ENCODE measurements around the gene ABHD15. TPM values are rescaled to one million over a fixed set of nuclear protein-coding genes. Genes with fewer than 3 reads are reported as not detected.
A peak's percentile ranks its signal among the peaks of the same experiment; 100 is the strongest.

ABHD15 gene
- total and polyA plus RNA-seq, 2 donors (not counting 3 experiments of a cell fraction or from before 2014, with no cell fraction given) = 3.8 to 5.6 TPM

GRCh38 chr17:29591146-29591736 lies 24.4 kb upstream of the ABHD15 start:
- Histone ChIP-seq H3K27ac (ENCODE audit: insufficient read depth, low read depth, low read length) (peak overlapping the region; percentile 37), H3K27me3 (ENCODE audit: control insufficient read depth in 2 of 2, insufficient read depth in 2 of 2, low read length in 2 of 2) (no peaks in the 10 kb centered on the region), H3K79me2 (ENCODE audit: control insufficient read depth, insufficient read depth, low read length) (peaks cover 38% of the 10 kb centered on the region), H2AFZ (ENCODE audit: low read depth, low read length) (peak overlapping the region; percentile 76), H3K4me3 (replicated peaks in 1 of 3; ENCODE audit: insufficient read depth in 1 of 3, low read depth in 1 of 3, low read length in 3 of 3) (peak overlapping the region in 2 of 3 experiments; percentile 21 to 28), H4K20me1 (replicated peaks; ENCODE audit: control insufficient read depth, extremely low read depth, insufficient read depth, low read length) (no peaks in the 10 kb centered on the region), H3K36me3 (ENCODE audit: control insufficient read depth in 2 of 2, extremely low read depth in 1 of 2, insufficient read depth in 2 of 2, low read length in 2 of 2) (no peaks in the 10 kb centered on the region), H3K9me1 (replicated peaks; ENCODE audit: control insufficient read depth, extremely low read depth, insufficient read depth, low read length) (no peaks in the 10 kb centered on the region), H3K4me1 (ENCODE audit: control insufficient read depth, extremely low read depth, insufficient read depth, low read length) (peaks cover 61% of the 10 kb centered on the region), H3K9ac (replicated peaks; ENCODE audit: extremely low read depth, insufficient read depth, low read length) (peak overlapping the region; percentile 50), H3K4me2 (ENCODE audit: insufficient read depth, low read length) (peak overlapping the region; percentile 53), H3K9me3 (replicated peaks; ENCODE audit: control insufficient read depth, insufficient read depth, low read length) (no peaks in the 10 kb centered on the region)
- no peak for TF ChIP-seq POLR2AphosphoS5 (IDR thresholded peaks at IDR 0.05; ENCODE audit: insufficient read depth, low read depth, low read length)
- TF ChIP-seq GATA2 (IDR thresholded peaks at IDR 0.05; ENCODE audit: insufficient read depth, insufficient read length, low read depth, low read length) = no peak
- no peak for TF ChIP-seq POLR2A (IDR thresholded peaks at IDR 0.05; ENCODE audit: low read depth, low read length)
- peak; percentile 43 for TF ChIP-seq FOS (IDR thresholded peaks at IDR 0.05; ENCODE audit: borderline replicate concordance, insufficient read depth, low read length)
- TF ChIP-seq JUN (IDR thresholded peaks at IDR 0.05; ENCODE audit: borderline replicate concordance, insufficient read depth, insufficient read length, low read depth) = no peak
- no peak for TF ChIP-seq EZH2 (IDR thresholded peaks at IDR 0.05; ENCODE audit: borderline replicate concordance, low read depth, low read length, severe bottlenecking)
- peak; percentile 78 for TF ChIP-seq MAX (IDR thresholded peaks at IDR 0.05; ENCODE audit: insufficient read depth, insufficient read length)
- peak; percentile 18 for TF ChIP-seq MYC (IDR thresholded peaks at IDR 0.05; ENCODE audit: low read depth, low read length)
- TF ChIP-seq CTCF (IDR thresholded peaks at IDR 0.05; ENCODE audit: extremely low read depth in 1 of 2, insufficient read depth in 1 of 2, low read depth in 1 of 2, low read length in 2 of 2) = no peak
- no TSS peak for BruUV-seq (replicated peaks)
- no peak for FAIRE-seq
- intact Hi-C loops (cut with micrococcal nuclease) = loop anchor here (1.0 to 5.0 kb wide), 6 partner anchors 11 to 442 kb away; partner anchors contain the start of genes ABHD15 and NUFIP2
- dilution Hi-C loops (cut with MboI; ENCODE audit: extremely low pct_ligation_motif_present, low sequenced_read_pairs) = no loop called here
- ChIA-PET CTCF (interaction anchor here (0.7 to 9.2 kb wide), 15 partner anchors 12 to 502 kb away, joined by 3 to 152 read pairs (median 6); partner anchors contain the start of genes ABHD15, SSH2 and TP53I13), POLR2A (interaction anchor here (0.7 kb wide), 1 partner anchor 32 kb away, joined by 3 read pairs; the partner anchor contains the start of gene CORO6)
- no peak for DNase-seq (ENCODE audit: low read depth, low spot score)

All from endothelial cell of umbilical vein (primary cell).